Dedifferentiated amniotic fluid mesenchymal stem cell (primary cell): ENCODE measurements around the gene SLC7A10.
"Not testable (repeated sequence)": the region's sequence is repeated elsewhere in the genome, so short reads cannot be mapped to it uniquely, and the experiment has no call there.

Experiments
- DNase-seq: peaks from one replicate; pipeline ENCODE4 v3.0.0-alpha.2; 2016; ENCODE audit errors: extremely low spot score

Gene SLC7A10

GRCh38 chr19:33177417-33177979, 48.2 kb downstream of the SLC7A10 start:
- DNase-seq = no peak

GRCh38 chr19:33176670-33177416, 48.8 kb downstream of the SLC7A10 start:
- peak; percentile 99 for DNase-seq

- no peak for DNase-seq
Measured at GRCh38 chr19:33175886-33176669, 49.6 kb downstream of the SLC7A10 start.

GRCh38 chr19:33175156-33175782, 50.4 kb downstream of the SLC7A10 start:
- no peak for DNase-seq

GRCh38 chr19:33174186-33174585, 51.5 kb downstream of the SLC7A10 start:
- DNase-seq = no peak

- peak; percentile 32 for DNase-seq
Measured at GRCh38 chr19:33171916-33172359, 53.7 kb downstream of the SLC7A10 start.

- no peak for DNase-seq
Measured at GRCh38 chr19:33171222-33171795, 54.3 kb downstream of the SLC7A10 start.

GRCh38 chr19:33168528-33168927, 57.1 kb downstream of the SLC7A10 start:
- DNase-seq = no peak

GRCh38 chr19:33167438-33167837, 58.2 kb downstream of the SLC7A10 start:
- DNase-seq = no peak

- DNase-seq = not testable (repeated sequence)
Measured at GRCh38 chr19:33166037-33166436, 59.6 kb downstream of the SLC7A10 start.

GRCh38 chr19:33163481-33163880, 62.2 kb downstream of the SLC7A10 start:
- DNase-seq = no peak

- DNase-seq = no peak
Measured at GRCh38 chr19:33161201-33161600, 64.4 kb downstream of the SLC7A10 start.

- DNase-seq = no peak
Measured at GRCh38 chr19:33159893-33160292, 65.8 kb downstream of the SLC7A10 start.

- DNase-seq = no peak
Measured at GRCh38 chr19:33159149-33159548, 66.5 kb downstream of the SLC7A10 start.
